Astrocyte (in vitro differentiated cells and primary cell): ENCODE results near the gene SCGB2A2. TPM values are rescaled to one million over a fixed set of nuclear protein-coding genes. Genes with fewer than 3 reads are reported as not detected.

ENCODE experiments used
- DNase-seq: peaks from one replicate; pipeline ENCODE4 v3.0.0-alpha.2; 2010; ENCODE audit warnings: low read depth
- FAIRE-seq: peaks from 2 replicates; lab custom pipeline; 2011; peaks lifted over from hg19 to GRCh38; lab: Jason Lieb, UNC
- H2AFZ ChIP-seq: 2 replicates; pipeline ENCODE4 v1.6.0; 2012; ENCODE audit warnings: low read depth, low read length, inconsistent platforms
- H3K27ac ChIP-seq: 2 replicates; pipeline ENCODE4 v1.5.1; 2011; ENCODE audit warnings: low read depth, low read length, inconsistent platforms
- H3K27me3 ChIP-seq: 2 replicates; pipeline ENCODE4 v1.6.0; 2011; ENCODE audit warnings: low read length, inconsistent platforms; ENCODE audit not compliant: insufficient read depth
- H3K36me3 ChIP-seq: 2 replicates; pipeline ENCODE4 v1.5.1; 2011; ENCODE audit warnings: low read length, inconsistent platforms; ENCODE audit not compliant: insufficient read depth
- H3K4me1 ChIP-seq: 2 replicates; pipeline ENCODE4 v1.5.1; 2011; ENCODE audit warnings: low read length, inconsistent platforms; ENCODE audit not compliant: insufficient read depth
- H3K4me2 ChIP-seq: 2 replicates; pipeline ENCODE4 v1.6.0; 2012; ENCODE audit warnings: low read length, inconsistent platforms
- H3K4me3 ChIP-seq: 2 replicates; pipeline ENCODE4 v1.5.1; 2011; ENCODE audit warnings: low read depth, mild to moderate bottlenecking, low read length, inconsistent platforms; ENCODE audit not compliant: insufficient read depth
- H3K79me2 ChIP-seq: 2 replicates; pipeline ENCODE4 v1.6.0; 2012; ENCODE audit warnings: mild to moderate bottlenecking, low read length, inconsistent platforms; ENCODE audit not compliant: insufficient read depth
- H3K9ac ChIP-seq: 2 replicates; pipeline ENCODE4 v1.6.0; 2012; ENCODE audit warnings: mild to moderate bottlenecking, low read length, inconsistent platforms
- H3K9me3 ChIP-seq: 2 replicates; pipeline ENCODE4 v1.5.1; 2012; ENCODE audit warnings: low read depth, mild to moderate bottlenecking, low read length, inconsistent platforms; ENCODE audit not compliant: insufficient read depth
- H4K20me1 ChIP-seq: 2 replicates; pipeline ENCODE4 v1.6.0; 2012; ENCODE audit warnings: low read length, inconsistent platforms; ENCODE audit not compliant: insufficient read depth
- H3K27ac Mint-ChIP-seq: one replicate; pipeline ENCODE4 v1.8.0; 2021; ENCODE audit warnings: mild to moderate bottlenecking, mixed read lengths; ENCODE audit not compliant: unreplicated experiment
- H3K27me3 Mint-ChIP-seq: one replicate; pipeline ENCODE4 v1.8.0; 2021; ENCODE audit warnings: low read depth, mixed read lengths; ENCODE audit not compliant: unreplicated experiment
- H3K36me3 Mint-ChIP-seq: one replicate; pipeline ENCODE4 v1.8.0; 2021; ENCODE audit warnings: low read depth, mixed read lengths; ENCODE audit not compliant: unreplicated experiment
- H3K4me1 Mint-ChIP-seq: one replicate; pipeline ENCODE4 v1.8.0; 2021; ENCODE audit warnings: low read depth, mixed read lengths; ENCODE audit not compliant: unreplicated experiment
- H3K4me3 Mint-ChIP-seq: one replicate; pipeline ENCODE4 v1.8.0; 2021; ENCODE audit warnings: mild to moderate bottlenecking, moderate library complexity, mixed read lengths; ENCODE audit not compliant: unreplicated experiment
- H3K9me3 Mint-ChIP-seq: one replicate; pipeline ENCODE4 v1.8.0; 2021; ENCODE audit warnings: mild to moderate bottlenecking, mixed read lengths; ENCODE audit not compliant: unreplicated experiment
- EZH2 ChIP-seq: IDR thresholded peaks from 2 replicates; pipeline ENCODE4 v1.6.1; 2012; ENCODE audit warnings: mild to moderate bottlenecking, low read length, inconsistent platforms; ENCODE audit not compliant: insufficient read depth
- total RNA-seq: library from RNA; stranded (reverse); gene quantifications from 2 replicates; pipeline ENCODE4 v1.2.1, GENCODE V29; 2021
- TF ChIP-seq, protein P1 (sequence below): IDR thresholded peaks from 2 replicates; pipeline ENCODE4 v1.5.1; 2011; ENCODE audit warnings: low read depth, mild to moderate bottlenecking, inconsistent platforms, low read length, moderate library complexity; ENCODE audit not compliant: insufficient read depth

The SCGB2A2 gene
- total RNA-seq, 1 donor from 2014 or later: not detected

DNA sequence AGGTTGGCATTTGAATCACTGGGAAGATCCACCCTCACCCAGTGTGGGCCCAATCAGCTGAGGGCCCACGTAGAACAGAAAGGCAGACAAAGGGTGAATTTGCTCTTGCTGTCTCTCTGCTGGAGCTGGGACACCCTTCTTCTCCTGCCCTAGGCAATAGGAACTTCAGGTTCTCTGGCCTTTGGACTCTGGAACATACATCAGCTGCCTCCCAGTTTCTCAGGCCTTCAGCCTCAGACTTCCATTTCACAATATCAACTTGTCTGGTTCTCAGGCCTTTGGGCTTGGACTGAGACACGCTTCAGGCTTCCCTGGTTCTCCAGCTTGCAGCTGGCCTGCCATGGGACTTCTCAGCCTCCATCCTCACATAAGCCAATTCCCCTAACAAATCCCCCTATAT is 52.6 kb downstream of the SCGB2A2 start:
- H3K4me1 ChIP-seq: no peaks in the 10 kb centered on the region
- no peaks in the 10 kb centered on the region for H3K9me3 ChIP-seq
- Mint-ChIP-seq H3K27ac (no peak overlapping the region), H3K27me3 (no peaks in the 10 kb centered on the region), H3K9me3 (peaks cover 1% of the 10 kb centered on the region), H3K36me3 (no peaks in the 10 kb centered on the region), H3K4me3 (no peak overlapping the region), H3K4me1 (no peaks in the 10 kb centered on the region)
- H4K20me1 ChIP-seq: no peaks in the 10 kb centered on the region
- H3K9ac ChIP-seq: no peak overlapping the region
- TF ChIP-seq EZH2: no peak
- TF ChIP-seq, protein P1, sequence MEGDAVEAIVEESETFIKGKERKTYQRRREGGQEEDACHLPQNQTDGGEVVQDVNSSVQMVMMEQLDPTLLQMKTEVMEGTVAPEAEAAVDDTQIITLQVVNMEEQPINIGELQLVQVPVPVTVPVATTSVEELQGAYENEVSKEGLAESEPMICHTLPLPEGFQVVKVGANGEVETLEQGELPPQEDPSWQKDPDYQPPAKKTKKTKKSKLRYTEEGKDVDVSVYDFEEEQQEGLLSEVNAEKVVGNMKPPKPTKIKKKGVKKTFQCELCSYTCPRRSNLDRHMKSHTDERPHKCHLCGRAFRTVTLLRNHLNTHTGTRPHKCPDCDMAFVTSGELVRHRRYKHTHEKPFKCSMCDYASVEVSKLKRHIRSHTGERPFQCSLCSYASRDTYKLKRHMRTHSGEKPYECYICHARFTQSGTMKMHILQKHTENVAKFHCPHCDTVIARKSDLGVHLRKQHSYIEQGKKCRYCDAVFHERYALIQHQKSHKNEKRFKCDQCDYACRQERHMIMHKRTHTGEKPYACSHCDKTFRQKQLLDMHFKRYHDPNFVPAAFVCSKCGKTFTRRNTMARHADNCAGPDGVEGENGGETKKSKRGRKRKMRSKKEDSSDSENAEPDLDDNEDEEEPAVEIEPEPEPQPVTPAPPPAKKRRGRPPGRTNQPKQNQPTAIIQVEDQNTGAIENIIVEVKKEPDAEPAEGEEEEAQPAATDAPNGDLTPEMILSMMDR: no peak
- no peak overlapping the region for H3K4me2 ChIP-seq
- H3K27me3 ChIP-seq: no peaks in the 10 kb centered on the region
- H3K79me2 ChIP-seq: no peaks in the 10 kb centered on the region
- FAIRE-seq (no peak), DNase-seq (no peak)
- no peak overlapping the region for H2AFZ ChIP-seq
- no peaks in the 10 kb centered on the region for H3K36me3 ChIP-seq
- H3K4me3 ChIP-seq: no peak overlapping the region
- H3K27ac ChIP-seq: no peak overlapping the region

Other genes with a start within 250 kb of the SCGB2A2 start
- gene INCENP, start 146.1 kb upstream of the SCGB2A2 start, total RNA-seq: 13.3 and 17.7 TPM in 2 replicates
- not detected in 2 replicates for gene SCGB1D1, start 79.9 kb upstream of the SCGB2A2 start, total RNA-seq
- gene SCGB2A1, start 61.5 kb upstream of the SCGB2A2 start, total RNA-seq: not detected in 2 replicates
- not detected in 2 replicates for gene SCGB1D2, start 27.9 kb upstream of the SCGB2A2 start, total RNA-seq
- not detected in 2 replicates for gene SCGB1D4, start 28.9 kb downstream of the SCGB2A2 start, total RNA-seq
- gene ASRGL1, start 67.3 kb downstream of the SCGB2A2 start, total RNA-seq: 2.4 and 3.2 TPM in 2 replicates
- gene SCGB1A1, start 148.9 kb downstream of the SCGB2A2 start, total RNA-seq: not detected in 2 replicates